ENCODE data around the gene CHAC2. TPM values are rescaled to one million over a fixed set of nuclear protein-coding genes. Genes with fewer than 3 reads are reported as not detected.
A peak's percentile ranks its signal among the peaks of the same experiment; 100 is the strongest.

The CHAC2 gene
- total and polyA plus RNA-seq, 2 donors (not counting 1 experiment from before 2014, with no cell fraction given), result 1.7 to 3.3 TPM

DNA sequence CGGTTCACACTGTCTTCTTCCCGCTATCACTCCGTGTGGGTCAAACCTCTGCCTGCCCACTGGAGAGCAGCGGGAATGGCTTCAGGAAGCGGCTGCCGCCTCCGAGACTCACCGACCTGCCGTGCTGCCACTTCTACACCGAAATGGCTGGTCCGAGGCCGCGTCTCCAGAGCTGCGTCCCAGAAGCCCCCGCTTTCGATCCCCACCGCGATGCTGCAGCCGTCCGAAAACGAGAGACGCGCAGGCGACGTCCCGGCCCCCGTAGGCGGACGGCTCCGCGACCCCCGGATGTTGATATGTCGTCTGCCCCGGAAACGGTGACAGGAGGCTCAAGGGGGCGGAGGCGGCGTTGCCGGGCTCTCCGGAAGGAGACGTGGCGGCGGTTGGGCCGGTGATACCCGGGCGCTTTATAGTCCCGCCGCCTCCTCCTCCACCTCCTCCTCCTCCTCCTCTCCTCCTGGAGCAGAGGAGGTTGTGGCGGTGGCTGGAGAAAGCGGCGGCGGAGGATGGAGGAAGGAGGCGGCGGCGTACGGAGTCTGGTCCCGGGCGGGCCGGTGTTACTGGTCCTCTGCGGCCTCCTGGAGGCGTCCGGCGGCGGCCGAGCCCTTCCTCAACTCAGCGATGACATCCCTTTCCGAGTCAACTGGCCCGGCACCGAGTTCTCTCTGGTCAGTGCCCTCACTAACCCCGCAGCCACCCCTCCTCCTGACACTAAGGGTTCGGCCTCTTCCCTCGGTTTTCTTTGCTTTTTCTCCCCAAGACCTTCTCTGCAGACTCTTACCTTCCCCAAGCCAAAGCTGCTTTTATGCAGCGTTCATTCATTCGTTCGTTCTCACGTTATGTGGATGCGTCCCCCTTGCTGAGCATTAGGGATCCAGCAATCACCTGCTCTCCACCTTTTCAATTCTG lies 19.4 kb downstream of the CHAC2 start, which contains the start of the genes ASB3 and ERLEC1:
Gene ASB3 (minus strand): TSS at position 249 of the 909 bp plus-strand sequence. CDS start 21,381 bp downstream, outside the sequence.
Gene ERLEC1 (plus strand): TSS at position 340 of the 909 bp plus-strand sequence. CDS start 167 bp downstream, at position 507.
- Histone ChIP-seq H3K36me3 (ENCODE audit: control insufficient read depth, insufficient read depth, low read length) (no peaks in the 10 kb centered on the region), H3K4me3 (replicated peaks in 1 of 4; ENCODE audit: control extremely low read depth in 1 of 4, insufficient read depth in 1 of 4, low read depth in 3 of 4, low read length in 4 of 4) (peak within 1 kb of the TSS; percentile 94 to 100 (median 96)), H4K20me1 (ENCODE audit: control insufficient read depth, extremely low read depth, insufficient read depth, low read length) (no peaks in the 10 kb centered on the region), H3K27ac (ENCODE audit: insufficient read depth, low read length) (peak within 1 kb of the TSS; percentile 84), H3K4me1 (ENCODE audit: control insufficient read depth, extremely low read depth, insufficient read depth, low read length) (no peaks in the 10 kb centered on the region), H3K27me3 (ENCODE audit: control insufficient read depth, insufficient read depth, low read length) (no peaks in the 10 kb centered on the region), H3K9me3 (ENCODE audit: control insufficient read depth, insufficient read depth, low read depth, low read length) (no peaks in the 10 kb centered on the region), H2AFZ (ENCODE audit: low read length) (peak within 1 kb of the TSS; percentile 98), H3K9ac (ENCODE audit: insufficient read depth, low read length) (peak within 1 kb of the TSS; percentile 78), H3K79me2 (ENCODE audit: control insufficient read depth, insufficient read depth, low read length) (peaks cover 78% of the 10 kb centered on the region), H3K4me2 (ENCODE audit: extremely low read depth, insufficient read depth, low read length) (peak within 1 kb of the TSS; percentile 87)
- TF ChIP-seq, protein P1, sequence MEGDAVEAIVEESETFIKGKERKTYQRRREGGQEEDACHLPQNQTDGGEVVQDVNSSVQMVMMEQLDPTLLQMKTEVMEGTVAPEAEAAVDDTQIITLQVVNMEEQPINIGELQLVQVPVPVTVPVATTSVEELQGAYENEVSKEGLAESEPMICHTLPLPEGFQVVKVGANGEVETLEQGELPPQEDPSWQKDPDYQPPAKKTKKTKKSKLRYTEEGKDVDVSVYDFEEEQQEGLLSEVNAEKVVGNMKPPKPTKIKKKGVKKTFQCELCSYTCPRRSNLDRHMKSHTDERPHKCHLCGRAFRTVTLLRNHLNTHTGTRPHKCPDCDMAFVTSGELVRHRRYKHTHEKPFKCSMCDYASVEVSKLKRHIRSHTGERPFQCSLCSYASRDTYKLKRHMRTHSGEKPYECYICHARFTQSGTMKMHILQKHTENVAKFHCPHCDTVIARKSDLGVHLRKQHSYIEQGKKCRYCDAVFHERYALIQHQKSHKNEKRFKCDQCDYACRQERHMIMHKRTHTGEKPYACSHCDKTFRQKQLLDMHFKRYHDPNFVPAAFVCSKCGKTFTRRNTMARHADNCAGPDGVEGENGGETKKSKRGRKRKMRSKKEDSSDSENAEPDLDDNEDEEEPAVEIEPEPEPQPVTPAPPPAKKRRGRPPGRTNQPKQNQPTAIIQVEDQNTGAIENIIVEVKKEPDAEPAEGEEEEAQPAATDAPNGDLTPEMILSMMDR (conservative IDR thresholded peaks at IDR 0.05 in 1 of 2, IDR thresholded peaks at IDR 0.05 in 1 of 2; ENCODE audit: low read depth in 1 of 2, low read length in 2 of 2), result no peak
- no peak for TF ChIP-seq EZH2 (IDR thresholded peaks at IDR 0.05; ENCODE audit: low read length, missing control alignments)
- peak; percentile 87 to 91 for DNase-seq (ENCODE audit: low read depth in 2 of 2)

DNA sequence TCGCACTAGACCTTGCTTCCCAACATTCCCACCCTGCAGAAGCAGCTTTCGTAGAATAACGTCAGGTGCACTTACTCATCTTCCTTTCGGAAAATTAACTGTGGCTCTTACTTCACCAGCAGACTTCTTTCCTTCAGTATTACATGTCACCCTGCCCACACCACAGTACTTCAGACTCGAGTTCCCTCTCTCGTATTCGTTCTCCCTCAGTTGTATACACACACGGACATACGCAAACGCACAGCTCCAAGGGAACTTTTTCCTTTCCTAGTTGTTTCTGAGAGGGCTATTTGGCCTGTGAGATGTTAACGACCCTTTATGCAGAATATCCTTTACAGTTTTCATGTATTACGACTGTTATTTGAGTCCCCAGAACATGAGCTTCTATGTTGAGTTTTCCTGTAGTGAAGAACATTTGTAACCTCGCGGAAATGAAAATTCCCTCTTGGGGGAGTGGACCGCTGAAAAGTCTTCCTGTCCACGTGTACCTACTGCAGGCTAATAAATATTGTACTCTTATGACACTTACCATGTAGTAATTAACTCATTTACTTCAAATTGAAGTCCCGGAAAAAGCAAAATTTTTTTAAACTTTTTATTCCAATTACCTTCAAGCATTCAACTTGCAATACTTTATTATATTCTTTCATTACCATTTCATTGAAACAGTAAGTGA lies 20.1 kb downstream of the CHAC2 start:
- no peak for TF ChIP-seq EZH2 (IDR thresholded peaks at IDR 0.05; ENCODE audit: low read length, missing control alignments)
- TF ChIP-seq, protein P1 (conservative IDR thresholded peaks at IDR 0.05 in 1 of 2, IDR thresholded peaks at IDR 0.05 in 1 of 2; ENCODE audit: low read depth in 1 of 2, low read length in 2 of 2), result no peak
- peak in 1 of 2 donors; percentile 55 for DNase-seq (ENCODE audit: low read depth in 2 of 2)
- peaks cover 78% of the 10 kb centered on the region for H3K79me2 ChIP-seq (ENCODE audit: control insufficient read depth, insufficient read depth, low read length)

DNA sequence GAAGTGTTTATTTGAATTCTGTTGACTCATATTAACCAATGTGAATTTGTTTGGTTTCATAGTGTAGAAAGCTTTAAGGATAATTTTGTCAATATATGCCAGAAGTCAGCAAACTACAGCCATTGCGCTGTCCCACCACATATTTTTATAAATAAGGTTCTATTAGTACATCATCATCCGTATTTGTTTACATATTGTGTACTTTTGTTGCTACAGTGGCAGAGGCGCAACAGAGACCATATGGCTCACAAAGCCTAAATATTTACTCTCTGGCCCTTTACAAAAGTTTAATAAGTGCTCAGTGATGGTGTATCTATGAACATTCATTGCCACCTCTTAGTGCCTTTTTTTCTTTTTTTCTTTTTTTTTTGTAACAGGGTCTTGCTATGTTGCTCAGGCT lies 25.7 kb downstream of the CHAC2 start:
- H3K9ac ChIP-seq (ENCODE audit: insufficient read depth, low read length), result no peak overlapping the region
- H3K27ac ChIP-seq (ENCODE audit: insufficient read depth, low read length), result no peak overlapping the region
- no peaks in the 10 kb centered on the region for H3K36me3 ChIP-seq (ENCODE audit: control insufficient read depth, insufficient read depth, low read length)
- no peak overlapping the region for H3K4me2 ChIP-seq (ENCODE audit: extremely low read depth, insufficient read depth, low read length)
- peaks cover 35% of the 10 kb centered on the region for H3K79me2 ChIP-seq (ENCODE audit: control insufficient read depth, insufficient read depth, low read length)
- H3K4me3 ChIP-seq (replicated peaks in 1 of 4; ENCODE audit: control extremely low read depth in 1 of 4, insufficient read depth in 1 of 4, low read depth in 3 of 4, low read length in 4 of 4), result no peak overlapping the region
- no peaks in the 10 kb centered on the region for H3K27me3 ChIP-seq (ENCODE audit: control insufficient read depth, insufficient read depth, low read length)
- no peak for TF ChIP-seq EZH2 (IDR thresholded peaks at IDR 0.05; ENCODE audit: low read length, missing control alignments)
- TF ChIP-seq, protein P1 (conservative IDR thresholded peaks at IDR 0.05 in 1 of 2, IDR thresholded peaks at IDR 0.05 in 1 of 2; ENCODE audit: low read depth in 1 of 2, low read length in 2 of 2), result no peak
- H2AFZ ChIP-seq (ENCODE audit: low read length), result no peak overlapping the region
- H4K20me1 ChIP-seq (ENCODE audit: control insufficient read depth, extremely low read depth, insufficient read depth, low read length), result no peaks in the 10 kb centered on the region
- no peaks in the 10 kb centered on the region for H3K9me3 ChIP-seq (ENCODE audit: control insufficient read depth, insufficient read depth, low read depth, low read length)
- DNase-seq (ENCODE audit: low read depth in 2 of 2), result peak in 1 of 2 donors; percentile 63
- peaks cover 2% of the 10 kb centered on the region for H3K4me1 ChIP-seq (ENCODE audit: control insufficient read depth, extremely low read depth, insufficient read depth, low read length)

More for the DNA sequence above, 20.1 kb downstream of the CHAC2 start:
- peak overlapping the region; percentile 87 for H3K4me2 ChIP-seq (ENCODE audit: extremely low read depth, insufficient read depth, low read length)
- no peaks in the 10 kb centered on the region for H4K20me1 ChIP-seq (ENCODE audit: control insufficient read depth, extremely low read depth, insufficient read depth, low read length)
- peak overlapping the region; percentile 94 to 100 (median 96) for H3K4me3 ChIP-seq (replicated peaks in 1 of 4; ENCODE audit: control extremely low read depth in 1 of 4, insufficient read depth in 1 of 4, low read depth in 3 of 4, low read length in 4 of 4)
- H3K27ac ChIP-seq (ENCODE audit: insufficient read depth, low read length), result peak overlapping the region; percentile 84
- no peaks in the 10 kb centered on the region for H3K9me3 ChIP-seq (ENCODE audit: control insufficient read depth, insufficient read depth, low read depth, low read length)
- H2AFZ ChIP-seq (ENCODE audit: low read length), result peak overlapping the region; percentile 66
- no peaks in the 10 kb centered on the region for H3K36me3 ChIP-seq (ENCODE audit: control insufficient read depth, insufficient read depth, low read length)
- peaks cover 2% of the 10 kb centered on the region for H3K4me1 ChIP-seq (ENCODE audit: control insufficient read depth, extremely low read depth, insufficient read depth, low read length)
- peak overlapping the region; percentile 78 for H3K9ac ChIP-seq (ENCODE audit: insufficient read depth, low read length)
- no peaks in the 10 kb centered on the region for H3K27me3 ChIP-seq (ENCODE audit: control insufficient read depth, insufficient read depth, low read length)

Measured in fibroblast of lung (primary cell).